ENCODE results near the gene GTF2A1. TPM values are rescaled to one million over a fixed set of nuclear protein-coding genes. Genes with fewer than 3 reads are reported as not detected.
A peak's percentile ranks its signal among the peaks of the same experiment; 100 is the strongest.

Gene GTF2A1
- total and polyA plus RNA-seq, 5 donors from 2014 or later = 6.9 to 26.2 (median 8.6) TPM

- DNase-seq = no peak
- ATAC-seq (ENCODE audit: low read depth in 2 of 2) = no peak
- H3K4me1 Mint-ChIP-seq = peaks cover 30 to 50% (median 42%) of the 10 kb centered on the region in 4 donors
- H3K9me3 Mint-ChIP-seq = no peaks in the 10 kb centered on the region
- Histone ChIP-seq H3K9me3 (ENCODE audit: control insufficient read depth in 2 of 2, low read length in 2 of 2) (no peaks in the 10 kb centered on the region), H3K27ac (ENCODE audit: insufficient read depth, low read length, poor library complexity, severe bottlenecking) (no peak overlapping the region), H3K36me3 (ENCODE audit: control insufficient read depth, insufficient read depth, low read length) (peaks cover 51% of the 10 kb centered on the region), H3K4me3 (ENCODE audit: low read depth, low read length) (no peak overlapping the region), H3K27me3 (ENCODE audit: control insufficient read depth, insufficient read depth, low read length) (no peaks in the 10 kb centered on the region), H3K4me1 (ENCODE audit: control insufficient read depth, insufficient read depth, low read length, poor library complexity, severe bottlenecking) (peaks cover 13% of the 10 kb centered on the region)
- H3K36me3 Mint-ChIP-seq = peaks cover 50% of the 10 kb centered on the region
- H3K27ac Mint-ChIP-seq = no peak overlapping the region
- H3K27me3 Mint-ChIP-seq = no peaks in the 10 kb centered on the region
- H3K4me3 Mint-ChIP-seq = no peak overlapping the region
These were observed 21.7 kb downstream of the GTF2A1 start for GRCh38 chr14:81199084-81199483.

DNA sequence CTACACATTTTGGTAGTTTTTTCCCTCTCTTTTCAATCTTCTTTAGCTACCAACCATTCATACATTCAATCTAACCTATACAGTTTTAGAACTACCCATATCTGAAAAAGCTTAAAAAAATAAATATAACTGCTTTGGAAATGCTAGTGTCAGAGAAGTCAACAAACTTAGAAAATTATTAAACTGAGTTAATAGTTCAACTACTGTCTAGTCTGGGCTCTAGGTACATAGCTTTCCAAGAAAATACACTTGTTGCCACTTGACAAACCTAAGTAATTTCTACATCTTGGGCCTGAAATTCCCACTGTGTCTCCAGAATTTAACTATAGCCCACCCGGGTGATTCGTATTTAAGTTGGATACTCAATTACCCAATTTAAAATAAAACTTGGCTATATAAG lies 22.1 kb downstream of the GTF2A1 start:
- H3K36me3 Mint-ChIP-seq = peaks cover 48% of the 10 kb centered on the region
- no peak overlapping the region for H3K4me3 ChIP-seq (ENCODE audit: low read depth, low read length)

DNA sequence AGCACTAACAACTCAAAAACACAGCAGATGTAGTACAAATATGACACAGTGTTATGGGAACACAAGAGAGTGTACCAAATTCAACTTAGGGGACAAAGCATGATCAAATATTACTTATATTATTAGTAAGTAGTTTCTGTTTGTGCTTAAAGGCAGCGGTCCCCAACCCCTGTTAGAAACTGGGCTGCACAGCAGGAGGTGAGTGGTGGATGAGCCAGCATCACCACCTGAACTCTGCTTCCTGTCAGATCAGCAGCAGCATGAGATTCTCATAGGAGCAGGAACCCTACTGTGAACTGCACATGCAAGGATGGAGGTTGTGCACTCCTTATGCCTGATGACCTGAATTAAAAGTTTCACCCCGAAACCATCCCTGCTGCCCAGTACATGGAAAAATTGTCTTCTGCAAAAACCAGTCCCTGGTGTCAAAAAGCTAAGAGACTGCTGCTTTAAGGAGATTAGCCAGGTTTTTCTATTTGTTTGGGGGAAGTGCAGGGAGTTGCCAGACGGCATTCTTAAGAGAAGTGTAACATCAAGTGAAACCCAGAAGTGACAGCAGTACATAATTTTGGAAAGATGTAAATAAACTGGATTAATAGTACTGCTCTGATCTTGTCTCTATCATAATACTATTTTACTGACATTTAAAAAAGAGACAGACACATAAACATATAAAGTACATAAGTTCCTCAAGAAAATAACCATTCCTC lies 26.7 kb downstream of the GTF2A1 start:
- H3K36me3 ChIP-seq (ENCODE audit: control insufficient read depth, insufficient read depth, low read length) = peaks cover 48% of the 10 kb centered on the region
- Mint-ChIP-seq H3K27ac (peak overlapping the region; percentile 37 to 64 (median 41)), H3K9me3 (peaks cover 0 to 1% (median 0%) of the 10 kb centered on the region in 7 donors), H3K36me3 (peaks cover 44% of the 10 kb centered on the region), H3K4me1 (peaks cover 38 to 63% (median 53%) of the 10 kb centered on the region in 4 donors), H3K27me3 (no peaks in the 10 kb centered on the region), H3K4me3 (peak overlapping the region in 1 of 4 donors; percentile 38)
- H3K4me3 ChIP-seq (ENCODE audit: low read depth, low read length) = peak overlapping the region; percentile 13
- H3K9me3 ChIP-seq (ENCODE audit: control insufficient read depth in 2 of 2, low read length in 2 of 2) = no peaks in the 10 kb centered on the region
- H3K4me1 ChIP-seq (ENCODE audit: control insufficient read depth, insufficient read depth, low read length, poor library complexity, severe bottlenecking) = peaks cover 23% of the 10 kb centered on the region
- peak in 1 of 3 donors; percentile 71 for DNase-seq
- H3K27me3 ChIP-seq (ENCODE audit: control insufficient read depth, insufficient read depth, low read length) = no peaks in the 10 kb centered on the region
- H3K27ac ChIP-seq (ENCODE audit: insufficient read depth, low read length, poor library complexity, severe bottlenecking) = peak overlapping the region; percentile 62
- ATAC-seq (ENCODE audit: low read depth in 2 of 2) = peak; percentile 59

More for the DNA sequence above, 22.1 kb downstream of the GTF2A1 start:
- Mint-ChIP-seq H3K27ac (no peak overlapping the region), H3K9me3 (no peaks in the 10 kb centered on the region), H3K27me3 (no peaks in the 10 kb centered on the region), H3K4me1 (peaks cover 29 to 50% (median 41%) of the 10 kb centered on the region in 4 donors), H3K4me3 (no peak overlapping the region)
- DNase-seq (no peak), ATAC-seq (ENCODE audit: low read depth in 2 of 2) (no peak)
- Histone ChIP-seq H3K27me3 (ENCODE audit: control insufficient read depth, insufficient read depth, low read length) (no peaks in the 10 kb centered on the region), H3K4me1 (ENCODE audit: control insufficient read depth, insufficient read depth, low read length, poor library complexity, severe bottlenecking) (peaks cover 18% of the 10 kb centered on the region), H3K27ac (ENCODE audit: insufficient read depth, low read length, poor library complexity, severe bottlenecking) (no peak overlapping the region), H3K9me3 (ENCODE audit: control insufficient read depth in 2 of 2, low read length in 2 of 2) (no peaks in the 10 kb centered on the region), H3K36me3 (ENCODE audit: control insufficient read depth, insufficient read depth, low read length) (peaks cover 47% of the 10 kb centered on the region)

DNA sequence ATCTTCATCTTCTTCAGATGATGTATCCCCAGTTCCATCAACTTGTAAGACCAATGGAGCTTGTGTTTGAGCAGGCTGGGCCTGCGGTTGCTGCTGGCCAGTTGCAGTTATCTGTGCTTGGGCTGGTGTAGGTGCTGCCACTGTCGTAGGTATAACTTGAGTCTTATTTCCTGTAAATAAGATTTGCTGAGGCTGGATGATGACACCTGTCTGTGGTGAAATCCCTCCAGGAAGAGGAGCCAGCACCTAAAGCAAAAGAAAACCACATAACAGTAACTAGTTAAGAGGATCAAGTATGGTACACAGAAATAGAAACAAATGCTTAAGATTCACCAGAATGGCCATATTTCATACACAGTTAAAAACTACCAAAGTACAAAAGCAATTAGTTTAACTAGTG lies 28.2 kb downstream of the GTF2A1 start:
- Histone ChIP-seq H3K27me3 (ENCODE audit: control insufficient read depth, insufficient read depth, low read length) (no peaks in the 10 kb centered on the region), H3K36me3 (ENCODE audit: control insufficient read depth, insufficient read depth, low read length) (peaks cover 54% of the 10 kb centered on the region), H3K27ac (ENCODE audit: insufficient read depth, low read length, poor library complexity, severe bottlenecking) (peak overlapping the region; percentile 65), H3K4me1 (ENCODE audit: control insufficient read depth, insufficient read depth, low read length, poor library complexity, severe bottlenecking) (peaks cover 31% of the 10 kb centered on the region), H3K9me3 (ENCODE audit: control insufficient read depth in 2 of 2, low read length in 2 of 2) (no peaks in the 10 kb centered on the region), H3K4me3 (ENCODE audit: low read depth, low read length) (peak overlapping the region; percentile 56)
- H3K9me3 Mint-ChIP-seq = peaks cover 0 to 1% (median 0%) of the 10 kb centered on the region in 7 donors
- peak overlapping the region; percentile 58 to 85 (median 78) for H3K4me3 Mint-ChIP-seq
- peaks cover 44% of the 10 kb centered on the region for H3K36me3 Mint-ChIP-seq
- H3K27me3 Mint-ChIP-seq = no peaks in the 10 kb centered on the region
- DNase-seq (peak in 1 of 3 donors; percentile 67), ATAC-seq (ENCODE audit: low read depth in 2 of 2) (peak; percentile 41 to 57)
- peaks cover 43 to 73% (median 59%) of the 10 kb centered on the region in 4 donors for H3K4me1 Mint-ChIP-seq
- peak overlapping the region; percentile 87 to 98 (median 94) for H3K27ac Mint-ChIP-seq

- DNase-seq (peak in 1 of 3 donors; percentile 20), ATAC-seq (ENCODE audit: low read depth in 2 of 2) (no peak)
- Histone ChIP-seq H3K27ac (ENCODE audit: insufficient read depth, low read length, poor library complexity, severe bottlenecking) (no peak overlapping the region), H3K9me3 (ENCODE audit: control insufficient read depth in 2 of 2, low read length in 2 of 2) (no peaks in the 10 kb centered on the region), H3K27me3 (ENCODE audit: control insufficient read depth, insufficient read depth, low read length) (no peaks in the 10 kb centered on the region), H3K36me3 (ENCODE audit: control insufficient read depth, insufficient read depth, low read length) (peaks cover 47% of the 10 kb centered on the region), H3K4me1 (ENCODE audit: control insufficient read depth, insufficient read depth, low read length, poor library complexity, severe bottlenecking) (peaks cover 21% of the 10 kb centered on the region), H3K4me3 (ENCODE audit: low read depth, low read length) (no peak overlapping the region)
- Mint-ChIP-seq H3K4me1 (peaks cover 43 to 67% (median 55%) of the 10 kb centered on the region in 4 donors), H3K9me3 (peaks cover 0 to 1% (median 0%) of the 10 kb centered on the region in 7 donors), H3K4me3 (peak overlapping the region in 3 of 4 donors; percentile 26 to 45 (median 35)), H3K27ac (peak overlapping the region in 2 of 3 donors; percentile 16 to 92), H3K27me3 (no peaks in the 10 kb centered on the region), H3K36me3 (peaks cover 38% of the 10 kb centered on the region)
These were observed 32.8 kb downstream of the GTF2A1 start for GRCh38 chr14:81187832-81188522.

DNA sequence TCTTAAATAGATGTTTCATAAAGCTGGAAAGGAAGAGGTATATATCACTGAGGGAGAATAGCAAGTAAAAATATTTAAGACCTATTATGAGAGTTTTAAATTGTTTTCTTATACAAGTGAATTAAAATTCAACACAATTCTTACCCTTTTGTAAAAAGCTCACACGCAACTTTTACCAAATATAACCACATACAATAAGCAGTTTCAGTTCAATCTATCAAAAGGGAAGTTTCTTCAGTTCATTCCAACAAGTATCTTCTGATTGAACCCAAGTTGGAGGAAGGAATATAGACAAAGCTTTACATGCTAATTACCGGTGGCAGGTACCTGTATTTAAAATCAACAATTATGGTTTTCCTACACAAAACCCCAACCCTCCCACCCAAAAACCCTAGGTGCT lies 41.1 kb downstream of the GTF2A1 start:
- no peaks in the 10 kb centered on the region for H3K27me3 ChIP-seq (ENCODE audit: control insufficient read depth, insufficient read depth, low read length)
- H3K9me3 ChIP-seq (ENCODE audit: control insufficient read depth in 2 of 2, low read length in 2 of 2) = no peaks in the 10 kb centered on the region
- no peak overlapping the region for H3K4me3 ChIP-seq (ENCODE audit: low read depth, low read length)
- H3K36me3 Mint-ChIP-seq = peaks cover 25% of the 10 kb centered on the region
- peaks cover 43 to 77% (median 63%) of the 10 kb centered on the region in 4 donors for H3K4me1 Mint-ChIP-seq
- H3K27ac ChIP-seq (ENCODE audit: insufficient read depth, low read length, poor library complexity, severe bottlenecking) = peak overlapping the region; percentile 20
- H3K4me1 ChIP-seq (ENCODE audit: control insufficient read depth, insufficient read depth, low read length, poor library complexity, severe bottlenecking) = peaks cover 33% of the 10 kb centered on the region
- peaks cover 16% of the 10 kb centered on the region for H3K36me3 ChIP-seq (ENCODE audit: control insufficient read depth, insufficient read depth, low read length)
- no peaks in the 10 kb centered on the region for H3K27me3 Mint-ChIP-seq
- ATAC-seq (ENCODE audit: low read depth in 2 of 2) (no peak), DNase-seq (no peak)
- no peak overlapping the region for H3K27ac Mint-ChIP-seq
- no peaks in the 10 kb centered on the region for H3K9me3 Mint-ChIP-seq
- no peak overlapping the region for H3K4me3 Mint-ChIP-seq

DNA sequence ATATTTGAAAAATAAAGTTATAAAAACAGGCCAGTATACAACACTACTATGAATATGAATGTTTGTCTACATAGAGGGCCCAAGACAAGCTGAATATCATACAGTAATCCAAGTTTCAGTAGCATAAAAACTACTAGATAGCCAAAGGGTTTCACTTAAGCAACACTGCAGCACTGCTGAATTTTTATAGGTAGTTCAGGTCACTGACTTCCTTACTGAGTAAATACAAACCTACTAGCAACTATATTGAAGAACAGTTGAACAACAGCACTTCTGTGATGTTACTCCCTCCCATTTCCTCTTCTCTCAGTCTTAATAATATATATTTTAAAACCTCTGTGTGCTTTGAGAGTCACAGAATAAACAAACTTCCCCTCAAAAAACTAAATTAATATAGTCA lies 42.7 kb downstream of the GTF2A1 start:
- peaks cover 36 to 68% (median 57%) of the 10 kb centered on the region in 4 donors for H3K4me1 Mint-ChIP-seq
- H3K27ac ChIP-seq (ENCODE audit: insufficient read depth, low read length, poor library complexity, severe bottlenecking) = peak overlapping the region; percentile 75
- peak overlapping the region; percentile 69 for H3K4me3 ChIP-seq (ENCODE audit: low read depth, low read length)
- H3K9me3 Mint-ChIP-seq = no peaks in the 10 kb centered on the region
- no peaks in the 10 kb centered on the region for H3K27me3 Mint-ChIP-seq
- no peaks in the 10 kb centered on the region for H3K27me3 ChIP-seq (ENCODE audit: control insufficient read depth, insufficient read depth, low read length)
- ATAC-seq (ENCODE audit: low read depth in 2 of 2) (peak; percentile 62 to 75), DNase-seq (peak in 2 of 3 donors; percentile 18 to 53)
- H3K4me1 ChIP-seq (ENCODE audit: control insufficient read depth, insufficient read depth, low read length, poor library complexity, severe bottlenecking) = peaks cover 33% of the 10 kb centered on the region
- H3K9me3 ChIP-seq (ENCODE audit: control insufficient read depth in 2 of 2, low read length in 2 of 2) = no peaks in the 10 kb centered on the region
- H3K4me3 Mint-ChIP-seq = peak overlapping the region; percentile 13 to 68 (median 44)
- peak overlapping the region; percentile 8 to 88 (median 10) for H3K27ac Mint-ChIP-seq
- peaks cover 8% of the 10 kb centered on the region for H3K36me3 ChIP-seq (ENCODE audit: control insufficient read depth, insufficient read depth, low read length)
- peaks cover 16% of the 10 kb centered on the region for H3K36me3 Mint-ChIP-seq

Data from CD4-positive, CD25-positive, alpha-beta regulatory T cell (primary cell).